Measurements from ENCODE around the gene MAPK12. TPM values are rescaled to one million over a fixed set of nuclear protein-coding genes. Genes with fewer than 3 reads are reported as not detected.

MAPK12 gene
- total RNA-seq, 1 experiment from 2014 or later, result 24.9 TPM

DNA sequence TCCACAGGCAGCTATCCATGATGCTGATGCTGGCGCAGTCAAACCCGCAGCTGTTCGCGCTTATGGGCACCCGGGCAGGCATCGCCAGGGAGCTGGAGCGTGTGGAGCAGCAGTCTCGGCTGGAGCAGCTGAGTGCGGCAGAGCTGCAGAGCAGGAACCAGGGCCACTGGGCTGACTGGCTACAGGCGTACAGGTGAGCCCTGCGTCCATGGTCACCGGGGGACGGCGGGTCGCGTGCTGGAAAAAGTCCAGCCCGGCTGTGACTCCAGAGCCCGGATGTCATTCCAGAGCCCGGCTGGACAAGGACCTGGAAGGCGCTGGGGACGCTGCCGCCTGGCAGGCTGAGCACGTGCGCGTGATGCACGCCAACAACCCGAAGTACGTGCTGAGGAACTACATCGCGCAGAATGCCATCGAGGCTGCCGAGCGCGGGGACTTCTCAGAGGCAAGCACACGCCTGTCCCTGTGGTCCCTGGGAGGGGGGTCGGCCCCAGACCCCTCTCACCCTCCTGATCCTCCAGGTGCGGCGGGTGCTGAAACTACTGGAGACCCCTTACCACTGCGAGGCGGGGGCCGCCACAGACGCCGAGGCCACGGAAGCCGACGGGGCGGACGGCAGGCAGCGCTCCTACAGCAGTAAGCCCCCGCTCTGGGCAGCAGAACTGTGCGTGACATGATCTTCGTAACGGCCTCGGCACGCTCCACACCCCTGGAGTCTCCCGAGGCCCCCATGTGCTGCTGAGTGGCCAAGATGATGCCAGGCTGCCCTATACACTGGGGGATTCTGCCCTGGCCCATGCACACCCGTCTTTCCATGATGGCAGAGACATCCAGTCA is 44.6 kb downstream of the MAPK12 start:
- no peak for DNase-seq (ENCODE audit: unreplicated experiment)
- intact Hi-C loops (cut with micrococcal nuclease), result no loop called here
- BruUV-seq (replicated peaks), result no TSS peak
- no peaks in the 10 kb centered on the region for H3K27me3 Mint-ChIP-seq (ENCODE audit: insufficient read depth, unreplicated experiment)
- CTCF ChIA-PET, result interaction anchor here (0.6 to 2.1 kb wide), 2 partner anchors 20 to 68 kb away, joined by 3 to 6 read pairs; no protein-coding TSS in a partner anchor
- POLR2A ChIA-PET, result interaction anchor here (0.6 kb wide), 1 partner anchor 159 kb away, joined by 3 read pairs; no protein-coding TSS in a partner anchor
- no peaks in the 10 kb centered on the region for H3K4me1 Mint-ChIP-seq (ENCODE audit: insufficient read depth, unreplicated experiment)
- TF ChIP-seq, protein P1, sequence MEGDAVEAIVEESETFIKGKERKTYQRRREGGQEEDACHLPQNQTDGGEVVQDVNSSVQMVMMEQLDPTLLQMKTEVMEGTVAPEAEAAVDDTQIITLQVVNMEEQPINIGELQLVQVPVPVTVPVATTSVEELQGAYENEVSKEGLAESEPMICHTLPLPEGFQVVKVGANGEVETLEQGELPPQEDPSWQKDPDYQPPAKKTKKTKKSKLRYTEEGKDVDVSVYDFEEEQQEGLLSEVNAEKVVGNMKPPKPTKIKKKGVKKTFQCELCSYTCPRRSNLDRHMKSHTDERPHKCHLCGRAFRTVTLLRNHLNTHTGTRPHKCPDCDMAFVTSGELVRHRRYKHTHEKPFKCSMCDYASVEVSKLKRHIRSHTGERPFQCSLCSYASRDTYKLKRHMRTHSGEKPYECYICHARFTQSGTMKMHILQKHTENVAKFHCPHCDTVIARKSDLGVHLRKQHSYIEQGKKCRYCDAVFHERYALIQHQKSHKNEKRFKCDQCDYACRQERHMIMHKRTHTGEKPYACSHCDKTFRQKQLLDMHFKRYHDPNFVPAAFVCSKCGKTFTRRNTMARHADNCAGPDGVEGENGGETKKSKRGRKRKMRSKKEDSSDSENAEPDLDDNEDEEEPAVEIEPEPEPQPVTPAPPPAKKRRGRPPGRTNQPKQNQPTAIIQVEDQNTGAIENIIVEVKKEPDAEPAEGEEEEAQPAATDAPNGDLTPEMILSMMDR (IDR thresholded peaks at IDR 0.05; ENCODE audit: unreplicated experiment), result no peak
- H3K4me3 Mint-ChIP-seq (ENCODE audit: unreplicated experiment), result no peak overlapping the region
- H3K9me3 Mint-ChIP-seq (ENCODE audit: unreplicated experiment), result no peaks in the 10 kb centered on the region
- H3K36me3 Mint-ChIP-seq (ENCODE audit: insufficient read depth, unreplicated experiment), result peaks cover 77% of the 10 kb centered on the region
- H3K27ac Mint-ChIP-seq (ENCODE audit: low read depth, unreplicated experiment), result no peak overlapping the region

DNA sequence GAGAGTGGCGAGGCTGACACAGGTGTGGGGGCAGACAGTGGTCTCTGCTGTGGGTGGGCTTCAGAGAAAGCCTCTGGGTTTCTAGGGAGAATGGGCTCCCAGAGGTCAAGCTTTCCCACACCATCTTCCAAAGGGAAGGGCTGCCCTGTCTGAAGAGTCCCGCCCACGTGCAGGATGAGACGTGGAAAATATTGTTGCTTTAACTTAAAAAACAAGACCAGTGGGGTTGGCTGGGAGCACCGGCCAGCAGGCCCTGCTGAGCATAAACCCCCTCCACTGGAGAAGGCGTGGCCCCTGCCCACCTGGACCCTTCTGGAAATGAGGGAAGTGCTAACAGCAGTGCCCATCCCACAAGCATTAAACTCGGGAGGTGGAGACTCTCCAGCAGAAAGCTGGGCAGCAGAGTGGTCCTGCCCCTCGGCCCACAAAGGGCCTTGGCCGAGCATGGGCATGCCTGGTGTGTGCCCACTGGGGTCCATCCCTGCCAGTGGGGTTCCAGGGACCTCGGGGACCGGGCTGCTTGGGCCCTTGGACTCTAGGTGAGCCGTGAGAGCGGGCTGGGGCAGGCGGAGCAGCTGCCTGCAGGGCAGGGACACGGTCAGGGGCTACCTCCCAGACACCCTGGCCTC is 45.3 kb downstream of the MAPK12 start:
- H3K27ac Mint-ChIP-seq (ENCODE audit: low read depth, unreplicated experiment), result no peak overlapping the region
- no peaks in the 10 kb centered on the region for H3K4me1 Mint-ChIP-seq (ENCODE audit: insufficient read depth, unreplicated experiment)
- H3K27me3 Mint-ChIP-seq (ENCODE audit: insufficient read depth, unreplicated experiment), result no peaks in the 10 kb centered on the region
- ChIA-PET CTCF (interaction anchor here (0.6 to 2.1 kb wide), 4 partner anchors 10 to 68 kb away, joined by 3 to 11 read pairs (median 6); no protein-coding TSS in a partner anchor), POLR2A (interaction anchor here (0.6 to 0.9 kb wide), 2 partner anchors 35 to 160 kb away, joined by 3 read pairs; partner anchors contain the start of gene HDAC10)
- intact Hi-C loops (cut with micrococcal nuclease), result no loop called here
- TF ChIP-seq, protein P1 (IDR thresholded peaks at IDR 0.05; ENCODE audit: unreplicated experiment), result no peak
- no peak overlapping the region for H3K4me3 Mint-ChIP-seq (ENCODE audit: unreplicated experiment)
- H3K9me3 Mint-ChIP-seq (ENCODE audit: unreplicated experiment), result no peaks in the 10 kb centered on the region
- no peak for DNase-seq (ENCODE audit: unreplicated experiment)
- H3K36me3 Mint-ChIP-seq (ENCODE audit: insufficient read depth, unreplicated experiment), result peaks cover 75% of the 10 kb centered on the region
- no TSS peak for BruUV-seq (replicated peaks)

DNA sequence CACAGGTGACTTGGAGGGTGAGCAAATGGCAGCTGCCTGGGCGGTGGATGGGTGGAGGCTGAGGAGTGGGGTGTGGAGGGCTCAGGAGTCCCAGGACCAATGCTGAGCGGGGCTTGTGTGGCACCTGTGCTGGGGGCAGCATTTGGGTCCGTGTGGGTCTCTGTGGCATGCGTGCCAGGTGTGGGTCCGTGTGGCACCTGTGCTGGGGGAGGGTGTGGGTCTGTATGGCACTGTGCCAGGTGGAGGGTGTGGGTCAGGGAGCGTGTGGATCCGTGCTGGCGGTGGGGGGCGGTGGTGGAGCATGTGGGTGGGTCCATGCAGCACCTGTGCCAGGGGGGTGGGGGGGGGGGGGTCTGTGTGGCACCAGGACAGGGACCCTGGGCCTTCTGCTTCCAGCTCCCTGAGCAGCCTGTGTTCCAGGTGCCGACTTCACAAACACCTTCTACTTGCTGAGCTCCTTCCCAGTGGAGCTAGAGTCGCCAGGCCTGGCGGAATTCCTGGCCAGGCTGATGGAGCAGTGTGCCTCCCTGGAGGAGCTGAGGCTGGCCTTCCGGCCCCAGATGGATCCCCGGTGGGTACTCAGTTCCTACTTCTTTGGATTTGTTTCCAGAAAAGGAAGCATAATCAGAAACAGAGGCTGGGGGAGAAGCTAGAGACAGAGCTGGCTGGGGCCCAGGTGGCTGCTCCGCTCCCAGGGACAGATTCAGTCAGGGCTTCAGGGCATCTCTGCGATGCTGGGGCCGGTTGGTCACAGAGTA is 46.0 kb downstream of the MAPK12 start:
- DNase-seq (ENCODE audit: unreplicated experiment), result no peak
- ChIA-PET POLR2A (interaction anchor here (0.9 kb wide), 1 partner anchor 35 kb away, joined by 3 read pairs; the partner anchor contains the start of gene HDAC10), CTCF (interaction anchor here (0.7 to 1.9 kb wide), 4 partner anchors 9 to 151 kb away, joined by 3 to 11 read pairs (median 4); no protein-coding TSS in a partner anchor)
- H3K36me3 Mint-ChIP-seq (ENCODE audit: insufficient read depth, unreplicated experiment), result peaks cover 69% of the 10 kb centered on the region
- intact Hi-C loops (cut with micrococcal nuclease), result no loop called here
- no TSS peak for BruUV-seq (replicated peaks)
- no peak overlapping the region for H3K27ac Mint-ChIP-seq (ENCODE audit: low read depth, unreplicated experiment)
- H3K4me1 Mint-ChIP-seq (ENCODE audit: insufficient read depth, unreplicated experiment), result no peaks in the 10 kb centered on the region
- H3K9me3 Mint-ChIP-seq (ENCODE audit: unreplicated experiment), result no peaks in the 10 kb centered on the region
- TF ChIP-seq, protein P1 (IDR thresholded peaks at IDR 0.05; ENCODE audit: unreplicated experiment), result no peak
- no peaks in the 10 kb centered on the region for H3K27me3 Mint-ChIP-seq (ENCODE audit: insufficient read depth, unreplicated experiment)
- no peak overlapping the region for H3K4me3 Mint-ChIP-seq (ENCODE audit: unreplicated experiment)
